Measurements from ENCODE around the gene ZNF619. TPM values are rescaled to one million over a fixed set of nuclear protein-coding genes. Genes with fewer than 3 reads are reported as not detected.

ZNF619 gene
- 2.7 and 4.7 TPM in 2 replicates for total RNA-seq (2014; rRNA removed; shearing (Covaris generic))

- no peaks in the 10 kb centered on the region for H3K9me3 ChIP-seq (replicated peaks)
- H3K36me3 ChIP-seq, result 0 out of 2 replicates have a peak, but pooled peaks cover 6% of the 10 kb centered on the region
- peaks cover 6% of the 10 kb centered on the region; the same call in 1 of the 2 replicates for H3K4me1 ChIP-seq (replicated peaks)
- H3K27ac ChIP-seq, result peak within 1 kb of the TSS; percentile 60
- peak within 1 kb of the TSS; percentile 67 for H3K4me3 ChIP-seq
- no peaks in the 10 kb centered on the region for H3K27me3 ChIP-seq (replicated peaks)
- DNase-seq (ENCODE audit: low read depth in 1 of 2, low spot score in 2 of 2), result peak; percentile 59 to 74
Observed at GRCh38 chr3:40476478-40477470, at the start of gene ZNF619. Gene ZNF619 (plus strand): TSS chr3:40477122. CDS start chr3:40477980, 858 bp downstream.

- no peak for DNase-seq (ENCODE audit: low read depth in 1 of 2, low spot score in 2 of 2)
- H3K4me3 ChIP-seq, result no peak overlapping the region
- no peaks in the 10 kb centered on the region for H3K36me3 ChIP-seq
- no peaks in the 10 kb centered on the region for H3K4me1 ChIP-seq (replicated peaks)
- H3K27me3 ChIP-seq (replicated peaks), result no peaks in the 10 kb centered on the region
- H3K9me3 ChIP-seq (replicated peaks), result no peaks in the 10 kb centered on the region
- H3K27ac ChIP-seq, result no peak overlapping the region
Observed at GRCh38 chr3:40432793-40433192, 44.1 kb upstream of the ZNF619 start.

- Histone ChIP-seq H3K36me3 (no peaks in the 10 kb centered on the region), H3K4me3 (no peak overlapping the region), H3K27ac (no peak overlapping the region), H3K4me1 (replicated peaks) (no peaks in the 10 kb centered on the region), H3K9me3 (replicated peaks) (no peaks in the 10 kb centered on the region), H3K27me3 (replicated peaks) (no peaks in the 10 kb centered on the region)
- no peak for DNase-seq (ENCODE audit: low read depth in 1 of 2, low spot score in 2 of 2)
Observed at GRCh38 chr3:40437889-40438288, 39.0 kb upstream of the ZNF619 start.

- Histone ChIP-seq H3K36me3 (no peaks in the 10 kb centered on the region), H3K27ac (no peak overlapping the region), H3K4me1 (replicated peaks) (no peaks in the 10 kb centered on the region), H3K4me3 (no peak overlapping the region), H3K27me3 (replicated peaks) (no peaks in the 10 kb centered on the region), H3K9me3 (replicated peaks) (no peaks in the 10 kb centered on the region)
- no peak for DNase-seq (ENCODE audit: low read depth in 1 of 2, low spot score in 2 of 2)
Observed at GRCh38 chr3:40445062-40445461, 31.9 kb upstream of the ZNF619 start.

- Histone ChIP-seq H3K9me3 (replicated peaks) (no peaks in the 10 kb centered on the region), H3K27ac (no peak overlapping the region), H3K27me3 (replicated peaks) (no peaks in the 10 kb centered on the region), H3K36me3 (0 out of 2 replicates have a peak, but pooled peaks cover 2% of the 10 kb centered on the region), H3K4me1 (replicated peaks) (no peaks in the 10 kb centered on the region), H3K4me3 (no peak overlapping the region)
- no peak for DNase-seq (ENCODE audit: low read depth in 1 of 2, low spot score in 2 of 2)
Observed at GRCh38 chr3:40445880-40446279, 31.0 kb upstream of the ZNF619 start.

GRCh38 chr3:40450438-40450837 is 26.5 kb upstream of the ZNF619 start:
- DNase-seq (ENCODE audit: low read depth in 1 of 2, low spot score in 2 of 2), result no peak
- Histone ChIP-seq H3K36me3 (0 out of 2 replicates have a peak, but pooled peaks cover 2% of the 10 kb centered on the region), H3K4me3 (no peak overlapping the region), H3K9me3 (replicated peaks) (no peaks in the 10 kb centered on the region), H3K4me1 (replicated peaks) (peaks cover 13% of the 10 kb centered on the region), H3K27ac (no peak overlapping the region), H3K27me3 (replicated peaks) (no peaks in the 10 kb centered on the region)

GRCh38 chr3:40451551-40451950 is 25.4 kb upstream of the ZNF619 start:
- H3K27ac ChIP-seq, result no peak overlapping the region
- no peaks in the 10 kb centered on the region for H3K27me3 ChIP-seq (replicated peaks)
- H3K4me3 ChIP-seq, result no peak overlapping the region
- peaks cover 13% of the 10 kb centered on the region for H3K4me1 ChIP-seq (replicated peaks)
- no peak for DNase-seq (ENCODE audit: low read depth in 1 of 2, low spot score in 2 of 2)
- no peaks in the 10 kb centered on the region for H3K9me3 ChIP-seq (replicated peaks)
- 0 out of 2 replicates have a peak, but pooled peaks cover 2% of the 10 kb centered on the region for H3K36me3 ChIP-seq

- no peaks in the 10 kb centered on the region for H3K27me3 ChIP-seq (replicated peaks)
- no peak for DNase-seq (ENCODE audit: low read depth in 1 of 2, low spot score in 2 of 2)
- H3K4me1 ChIP-seq (replicated peaks), result peaks cover 13% of the 10 kb centered on the region
- H3K9me3 ChIP-seq (replicated peaks), result no peaks in the 10 kb centered on the region
- H3K36me3 ChIP-seq, result 0 out of 2 replicates have a peak, but pooled peaks cover 2% of the 10 kb centered on the region
- H3K27ac ChIP-seq, result no peak overlapping the region
- no peak overlapping the region for H3K4me3 ChIP-seq
Observed at GRCh38 chr3:40452057-40452456, 24.9 kb upstream of the ZNF619 start.

DNA sequence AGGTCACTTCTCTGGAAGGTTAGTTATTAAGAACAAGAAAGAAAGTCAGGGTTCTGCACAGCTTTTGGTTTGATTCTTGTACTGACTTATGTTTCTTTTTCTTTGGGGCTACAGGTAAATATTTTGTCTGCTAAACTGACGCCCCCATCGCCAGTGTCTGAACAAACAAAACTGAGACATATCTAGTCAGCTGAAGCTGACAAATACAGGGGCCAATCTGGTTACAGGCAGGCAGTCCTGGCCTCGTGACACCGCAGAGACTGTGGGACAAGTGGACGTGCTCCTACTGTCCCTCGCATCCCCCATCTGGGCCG is 24.4 kb upstream of the ZNF619 start:
- no peaks in the 10 kb centered on the region for H3K9me3 ChIP-seq (replicated peaks)
- peak overlapping the region; percentile 52 for H3K4me3 ChIP-seq
- peaks cover 6% of the 10 kb centered on the region for H3K36me3 ChIP-seq
- H3K4me1 ChIP-seq (replicated peaks), result peaks cover 13% of the 10 kb centered on the region
- H3K27ac ChIP-seq, result peak overlapping the region; percentile 79
- no peak for DNase-seq (ENCODE audit: low read depth in 1 of 2, low spot score in 2 of 2)
- no peaks in the 10 kb centered on the region for H3K27me3 ChIP-seq (replicated peaks)

GRCh38 chr3:40452876-40453730 is 23.8 kb upstream of the ZNF619 start:
- H3K27me3 ChIP-seq (replicated peaks), result no peaks in the 10 kb centered on the region
- H3K27ac ChIP-seq, result peak overlapping the region; percentile 79
- peak overlapping the region; percentile 52 for H3K4me3 ChIP-seq
- peak; percentile 96 to 97 for DNase-seq (ENCODE audit: low read depth in 1 of 2, low spot score in 2 of 2)
- H3K4me1 ChIP-seq (replicated peaks), result peaks cover 15% of the 10 kb centered on the region
- H3K9me3 ChIP-seq (replicated peaks), result no peaks in the 10 kb centered on the region
- H3K36me3 ChIP-seq, result peaks cover 12% of the 10 kb centered on the region

DNA sequence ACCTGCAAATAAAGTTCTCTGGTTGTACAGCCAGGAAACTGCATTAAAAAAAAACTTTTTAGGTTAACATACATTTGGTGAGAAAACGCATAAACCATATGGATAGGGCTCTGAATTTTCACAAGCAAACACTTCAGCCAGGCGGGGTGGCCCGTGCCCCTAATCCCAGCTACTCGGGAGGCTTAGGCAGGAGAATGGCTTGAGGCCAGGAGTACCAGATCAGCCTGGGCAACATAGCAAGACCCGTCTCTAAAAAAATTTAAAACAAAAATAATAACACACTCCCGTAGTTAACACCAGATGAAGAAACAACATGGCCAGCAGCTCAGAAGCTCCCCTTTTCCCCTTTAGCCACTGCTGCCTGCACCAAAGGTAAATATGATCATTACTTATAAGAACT is 23.0 kb upstream of the ZNF619 start:
- Histone ChIP-seq H3K9me3 (replicated peaks) (no peaks in the 10 kb centered on the region), H3K4me1 (replicated peaks) (peaks cover 24% of the 10 kb centered on the region), H3K27ac (no peak overlapping the region), H3K4me3 (no peak overlapping the region), H3K27me3 (replicated peaks) (no peaks in the 10 kb centered on the region), H3K36me3 (peaks cover 20% of the 10 kb centered on the region)
- no peak for DNase-seq (ENCODE audit: low read depth in 1 of 2, low spot score in 2 of 2)

DNA sequence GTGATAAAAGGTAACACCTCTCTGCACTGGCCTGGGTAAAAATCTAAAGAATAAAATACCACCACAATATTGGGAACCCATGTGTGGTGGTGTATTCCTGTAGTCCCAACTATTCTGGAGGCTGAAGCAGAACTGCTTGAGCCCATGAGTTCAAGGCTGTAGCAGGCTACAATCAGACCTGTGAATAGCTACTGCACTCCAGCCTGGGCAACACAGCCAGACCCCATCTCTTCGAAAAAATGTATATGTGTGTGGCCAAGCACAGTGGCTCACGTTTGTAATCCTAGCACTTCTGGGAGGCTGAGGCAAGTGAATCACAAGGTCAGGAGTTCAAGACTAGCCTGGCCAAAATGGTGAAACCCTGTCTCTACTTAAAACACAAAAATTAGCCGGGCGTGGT is 21.6 kb upstream of the ZNF619 start:
- no peak for DNase-seq (ENCODE audit: low read depth in 1 of 2, low spot score in 2 of 2)
- H3K4me3 ChIP-seq, result no peak overlapping the region
- H3K27me3 ChIP-seq (replicated peaks), result no peaks in the 10 kb centered on the region
- peaks cover 34% of the 10 kb centered on the region for H3K36me3 ChIP-seq
- H3K9me3 ChIP-seq (replicated peaks), result no peaks in the 10 kb centered on the region
- H3K4me1 ChIP-seq (replicated peaks), result peaks cover 24% of the 10 kb centered on the region
- no peak overlapping the region for H3K27ac ChIP-seq

GRCh38 chr3:40456279-40456939 is 20.5 kb upstream of the ZNF619 start:
- H3K27me3 ChIP-seq (replicated peaks), result no peaks in the 10 kb centered on the region
- H3K4me1 ChIP-seq (replicated peaks), result peaks cover 24% of the 10 kb centered on the region
- H3K36me3 ChIP-seq, result peaks cover 43% of the 10 kb centered on the region
- no peaks in the 10 kb centered on the region for H3K9me3 ChIP-seq (replicated peaks)
- no peak for DNase-seq (ENCODE audit: low read depth in 1 of 2, low spot score in 2 of 2)
- peak overlapping the region; percentile 89 for H3K4me3 ChIP-seq
- peak overlapping the region; percentile 70 for H3K27ac ChIP-seq
